Measurements from ENCODE around the gene RPP40. TPM values are rescaled to one million over a fixed set of nuclear protein-coding genes. Genes with fewer than 3 reads are reported as not detected.

RPP40 gene
- polyA plus RNA-seq, 1 of the 3 experiments (the other 2 are of a cell fraction), result 9.8 TPM

- Histone ChIP-seq H3F3A (replicated peaks; ENCODE audit: insufficient read depth) (no peaks in the 10 kb centered on the region), H3K27me3 (ENCODE audit: insufficient read depth) (no peaks in the 10 kb centered on the region), H3K9me3 (no peaks in the 10 kb centered on the region), H3K4me2 (no peak overlapping the region), H2AFZ (ENCODE audit: low read depth) (no peak overlapping the region), H3K27ac (ENCODE audit: low read depth in 2 of 2, low read length in 1 of 2) (no peak overlapping the region), H3K4me3 (ENCODE audit: low read depth in 2 of 2, low read length in 1 of 2) (no peak overlapping the region), H4K20me1 (ENCODE audit: insufficient read depth) (no peaks in the 10 kb centered on the region), H3K9me2 (no peaks in the 10 kb centered on the region), H3K36me3 (replicated peaks in 1 of 2; ENCODE audit: control insufficient read depth in 1 of 2, insufficient read depth in 2 of 2, low read length in 1 of 2) (no peaks in the 10 kb centered on the region), H3K9ac (no peak overlapping the region), H3K4me1 (ENCODE audit: control insufficient read depth in 1 of 2, insufficient read depth in 2 of 2, low read depth in 1 of 2, low read length in 1 of 2) (no peaks in the 10 kb centered on the region; a peak in 1 of 4 replicates), H3K79me2 (ENCODE audit: insufficient read depth) (no peaks in the 10 kb centered on the region)
- 69% methylated on average over 8 of the region's 8 CpGs for WGBS (ENCODE audit: low lambda C conversion rate)
- POLR2A ChIA-PET, result no interaction called here
- TF ChIP-seq, protein P1, sequence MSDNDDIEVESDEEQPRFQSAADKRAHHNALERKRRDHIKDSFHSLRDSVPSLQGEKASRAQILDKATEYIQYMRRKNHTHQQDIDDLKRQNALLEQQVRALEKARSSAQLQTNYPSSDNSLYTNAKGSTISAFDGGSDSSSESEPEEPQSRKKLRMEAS (IDR thresholded peaks at IDR 0.05; ENCODE audit: low read depth), result no peak
- TF ChIP-seq, protein P2, sequence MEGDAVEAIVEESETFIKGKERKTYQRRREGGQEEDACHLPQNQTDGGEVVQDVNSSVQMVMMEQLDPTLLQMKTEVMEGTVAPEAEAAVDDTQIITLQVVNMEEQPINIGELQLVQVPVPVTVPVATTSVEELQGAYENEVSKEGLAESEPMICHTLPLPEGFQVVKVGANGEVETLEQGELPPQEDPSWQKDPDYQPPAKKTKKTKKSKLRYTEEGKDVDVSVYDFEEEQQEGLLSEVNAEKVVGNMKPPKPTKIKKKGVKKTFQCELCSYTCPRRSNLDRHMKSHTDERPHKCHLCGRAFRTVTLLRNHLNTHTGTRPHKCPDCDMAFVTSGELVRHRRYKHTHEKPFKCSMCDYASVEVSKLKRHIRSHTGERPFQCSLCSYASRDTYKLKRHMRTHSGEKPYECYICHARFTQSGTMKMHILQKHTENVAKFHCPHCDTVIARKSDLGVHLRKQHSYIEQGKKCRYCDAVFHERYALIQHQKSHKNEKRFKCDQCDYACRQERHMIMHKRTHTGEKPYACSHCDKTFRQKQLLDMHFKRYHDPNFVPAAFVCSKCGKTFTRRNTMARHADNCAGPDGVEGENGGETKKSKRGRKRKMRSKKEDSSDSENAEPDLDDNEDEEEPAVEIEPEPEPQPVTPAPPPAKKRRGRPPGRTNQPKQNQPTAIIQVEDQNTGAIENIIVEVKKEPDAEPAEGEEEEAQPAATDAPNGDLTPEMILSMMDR (IDR thresholded peaks at IDR 0.05), result no peak
- TF ChIP-seq MEF2A (IDR thresholded peaks at IDR 0.05; ENCODE audit: borderline replicate concordance, low read depth), result no peak
- TF ChIP-seq POLR2AphosphoS5 (IDR thresholded peaks at IDR 0.05; ENCODE audit: low read depth, low read length), result no peak
- no peak for DNase-seq
- CTCF ChIA-PET, result no interaction called here
Observed at GRCh38 chr6:4965562-4966389, 38.1 kb downstream of the RPP40 start.

DNA sequence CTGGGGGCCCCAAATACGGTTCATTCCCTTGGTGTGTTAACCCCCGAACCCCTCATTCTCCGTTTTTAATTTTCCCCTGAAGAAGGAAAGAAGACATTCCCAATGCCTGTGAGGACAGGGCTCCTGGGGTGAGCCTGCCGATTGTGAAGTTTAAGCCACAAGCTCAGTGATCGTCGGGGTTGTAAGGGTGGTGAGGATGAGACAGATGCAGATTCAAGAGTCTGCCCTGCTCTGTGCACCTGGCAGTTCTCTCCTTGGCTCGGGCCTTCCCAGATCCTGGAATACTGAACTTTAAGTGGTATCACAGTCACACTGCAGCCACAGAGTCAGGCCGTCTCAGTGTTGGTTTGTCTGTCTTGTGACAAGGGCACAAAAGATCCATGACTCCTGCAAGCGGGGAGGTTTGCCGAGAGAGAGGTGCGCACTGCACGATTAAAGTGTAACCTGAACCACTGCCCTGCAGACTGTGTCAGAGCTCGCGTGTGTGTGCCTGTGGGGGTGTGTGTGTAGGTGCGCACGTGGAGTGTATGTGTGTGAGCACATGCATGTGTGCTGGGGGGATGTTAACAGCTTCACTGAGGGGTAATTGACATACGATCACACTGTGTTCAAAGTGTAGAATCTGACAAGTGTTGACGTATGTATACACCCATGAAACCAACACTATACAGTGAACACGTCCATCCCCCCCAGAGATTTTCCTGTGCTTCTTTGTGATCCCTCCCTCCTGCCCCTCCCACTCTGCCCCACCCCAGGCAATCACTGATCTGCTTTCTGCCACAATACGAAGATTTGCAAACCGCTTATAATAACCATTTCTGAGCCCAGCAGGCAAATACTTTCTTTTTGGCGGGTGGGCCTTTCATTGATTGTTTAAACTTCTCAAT lies 38.9 kb downstream of the RPP40 start:
- Histone ChIP-seq H4K20me1 (ENCODE audit: insufficient read depth) (no peaks in the 10 kb centered on the region), H3K27me3 (ENCODE audit: insufficient read depth) (no peaks in the 10 kb centered on the region), H3K9me3 (no peaks in the 10 kb centered on the region), H3K9ac (no peak overlapping the region), H3K4me2 (no peak overlapping the region), H2AFZ (ENCODE audit: low read depth) (no peak overlapping the region), H3K79me2 (ENCODE audit: insufficient read depth) (no peaks in the 10 kb centered on the region), H3F3A (replicated peaks; ENCODE audit: insufficient read depth) (no peaks in the 10 kb centered on the region), H3K4me1 (ENCODE audit: control insufficient read depth in 1 of 2, insufficient read depth in 2 of 2, low read depth in 1 of 2, low read length in 1 of 2) (no peaks in the 10 kb centered on the region), H3K36me3 (replicated peaks in 1 of 2; ENCODE audit: control insufficient read depth in 1 of 2, insufficient read depth in 2 of 2, low read length in 1 of 2) (no peaks in the 10 kb centered on the region), H3K4me3 (ENCODE audit: low read depth in 2 of 2, low read length in 1 of 2) (no peak overlapping the region), H3K27ac (ENCODE audit: low read depth in 2 of 2, low read length in 1 of 2) (no peak overlapping the region), H3K9me2 (no peaks in the 10 kb centered on the region)
- TF ChIP-seq MEF2A (IDR thresholded peaks at IDR 0.05; ENCODE audit: borderline replicate concordance, low read depth) (no peak), TAF1 (IDR thresholded peaks at IDR 0.05; ENCODE audit: borderline replicate concordance, low read depth, low read length) (no peak), RFX5 (IDR thresholded peaks at IDR 0.05; ENCODE audit: low read length) (no peak)
- ChIA-PET CTCF (no interaction called here), POLR2A (no interaction called here)
- 75% methylated on average over 22 of the region's 22 CpGs for WGBS (ENCODE audit: low lambda C conversion rate)
- no peak for DNase-seq

Data from SK-N-SH (cell line).